Skeletal muscle cell (primary cell): ENCODE results near the gene UROS.

Experiments
- DNase-seq: peaks from one replicate; pipeline ENCODE4 v3.0.0-alpha.2; 2010; ENCODE audit warnings: low read depth
- H3K4me3 ChIP-seq: 2 replicates; pipeline ENCODE4 v1.5.1; 2011; ENCODE audit warnings: low read depth, mild to moderate bottlenecking, control low read depth, low read length, moderate library complexity

The UROS gene

DNA sequence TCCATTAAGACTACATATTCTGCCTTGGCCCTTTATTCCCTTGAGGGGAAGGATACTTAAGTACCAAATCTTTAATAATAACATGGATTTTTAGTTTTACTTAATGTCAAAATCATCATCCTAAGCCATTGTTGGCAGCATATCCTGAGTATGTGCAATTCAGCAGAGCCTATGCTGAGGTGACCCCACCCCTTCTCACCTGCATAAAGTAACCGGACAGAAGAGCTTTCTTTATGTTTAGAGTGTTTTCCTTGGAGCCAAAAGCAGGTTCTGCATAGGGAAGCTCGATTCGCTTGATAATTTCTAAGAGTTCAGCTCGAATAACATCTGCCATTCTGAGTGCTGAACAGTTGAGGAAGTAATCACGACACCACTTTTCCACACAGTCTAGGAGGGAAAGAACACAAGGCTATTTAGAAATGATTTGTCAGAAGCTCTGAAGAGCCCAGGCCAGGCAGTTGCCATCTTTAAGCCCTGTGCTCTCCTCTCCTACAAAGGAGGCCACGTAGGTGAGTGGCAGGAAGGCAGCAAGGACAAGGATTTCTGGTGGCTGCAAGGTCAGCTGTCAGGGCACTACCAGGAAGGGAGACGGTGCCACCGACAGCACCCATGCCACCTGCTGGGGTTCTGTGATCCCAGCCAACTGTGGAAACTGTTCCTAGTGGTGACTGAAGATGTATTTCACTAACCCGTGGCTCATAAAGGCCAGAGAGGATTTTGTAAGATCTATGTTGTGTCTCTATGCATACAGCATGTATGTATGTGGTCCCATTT lies 15.9 kb upstream of the UROS start:
- no peak for DNase-seq
- no peak overlapping the region for H3K4me3 ChIP-seq

GRCh38 chr10:125836746-125837145 lies 13.7 kb upstream of the UROS start:
- no peak for DNase-seq

DNA sequence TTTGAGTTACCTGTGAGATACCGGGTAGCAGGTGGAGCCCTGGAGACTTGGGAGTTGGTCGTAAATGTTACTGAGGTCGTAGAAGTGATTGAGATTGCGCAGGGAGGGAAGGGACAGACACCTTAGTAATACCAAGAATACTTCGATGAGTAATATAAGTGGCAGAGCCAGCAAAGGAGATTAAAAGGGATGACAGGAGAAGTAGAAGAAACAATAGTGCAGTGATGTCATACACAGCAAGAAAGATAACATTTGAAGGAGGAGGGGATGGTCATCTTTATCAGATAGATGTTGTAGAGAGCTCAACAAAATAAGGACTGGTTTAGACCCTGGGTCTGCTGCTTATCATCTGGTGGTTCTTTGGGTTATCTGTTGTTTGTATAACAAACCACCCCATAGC lies 5.3 kb upstream of the UROS start:
- no peak for DNase-seq
- no peak overlapping the region for H3K4me3 ChIP-seq

More at GRCh38 chr10:125836746-125837145, 13.7 kb upstream of the UROS start:
- no peak overlapping the region for H3K4me3 ChIP-seq

DNA sequence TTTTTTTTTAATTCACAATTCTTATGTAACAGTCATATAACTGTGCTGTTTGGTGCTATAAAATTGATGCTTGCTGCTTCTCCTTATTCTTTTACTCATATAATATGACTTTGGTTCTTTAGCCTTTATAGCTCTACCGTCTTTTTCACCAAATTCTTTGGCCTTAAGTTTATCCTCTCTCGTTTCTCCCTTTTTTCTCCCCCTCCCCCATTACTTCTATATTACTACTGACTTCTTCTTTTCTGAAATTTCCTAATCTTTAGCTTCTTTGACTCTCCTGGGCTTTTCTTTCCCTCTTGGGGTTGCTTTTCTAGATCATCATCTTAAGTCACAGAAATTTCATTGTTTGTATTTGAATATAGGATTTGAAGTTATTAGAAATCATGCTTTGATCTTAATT lies 4.1 kb upstream of the UROS start:
- no peak for DNase-seq
- H3K4me3 ChIP-seq, result no peak overlapping the region

- H3K4me3 ChIP-seq, result peak overlapping the region; percentile 81
- no peak for DNase-seq
These were observed 1.7 kb upstream of the UROS start for GRCh38 chr10:125824736-125825135.

GRCh38 chr10:125823663-125824251 lies 699 bp upstream of the UROS start:
- H3K4me3 ChIP-seq, result peak overlapping the region; percentile 81
- no peak for DNase-seq

GRCh38 chr10:125820701-125821100 lies 2.4 kb downstream of the UROS start:
- DNase-seq, result no peak
- no peak overlapping the region for H3K4me3 ChIP-seq

DNA sequence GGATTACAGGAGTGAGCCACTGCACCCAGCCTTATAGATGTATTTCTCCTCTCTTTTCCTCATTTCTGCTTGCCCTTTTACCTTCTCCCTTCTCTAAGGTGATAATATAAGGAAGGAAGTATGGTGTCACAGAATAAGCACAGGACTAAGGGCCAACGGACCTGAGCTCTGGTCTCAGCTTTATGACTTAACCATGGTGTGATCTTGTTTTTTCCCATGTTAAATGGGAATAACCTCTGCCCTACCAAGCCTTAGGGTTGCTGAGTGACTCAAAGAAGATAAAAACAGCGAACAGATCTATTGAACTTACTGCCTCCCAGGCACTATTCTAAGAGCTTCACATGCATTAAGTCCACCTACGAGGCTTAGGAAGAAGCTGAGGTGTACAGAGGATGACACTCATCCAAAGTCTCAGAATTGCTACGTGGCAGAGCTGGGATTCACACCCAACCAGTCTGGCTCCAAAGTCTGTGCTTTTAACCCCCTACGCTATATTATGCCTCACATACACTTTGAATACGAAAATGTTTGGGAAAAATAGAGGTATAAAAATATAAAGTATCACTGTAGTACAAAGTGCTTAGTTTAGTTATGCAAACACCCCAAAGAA lies 5.6 kb downstream of the UROS start:
- no peak for DNase-seq
- no peak overlapping the region for H3K4me3 ChIP-seq

- H3K4me3 ChIP-seq, result no peak overlapping the region
- DNase-seq, result no peak
These were observed 6.5 kb downstream of the UROS start for GRCh38 chr10:125816548-125816947.

- no peak for DNase-seq
- no peak overlapping the region for H3K4me3 ChIP-seq
These were observed 7.3 kb downstream of the UROS start for GRCh38 chr10:125815764-125816163.

- no peak for DNase-seq
- no peak overlapping the region for H3K4me3 ChIP-seq
These were observed 10.8 kb downstream of the UROS start for GRCh38 chr10:125812128-125812750.

DNA sequence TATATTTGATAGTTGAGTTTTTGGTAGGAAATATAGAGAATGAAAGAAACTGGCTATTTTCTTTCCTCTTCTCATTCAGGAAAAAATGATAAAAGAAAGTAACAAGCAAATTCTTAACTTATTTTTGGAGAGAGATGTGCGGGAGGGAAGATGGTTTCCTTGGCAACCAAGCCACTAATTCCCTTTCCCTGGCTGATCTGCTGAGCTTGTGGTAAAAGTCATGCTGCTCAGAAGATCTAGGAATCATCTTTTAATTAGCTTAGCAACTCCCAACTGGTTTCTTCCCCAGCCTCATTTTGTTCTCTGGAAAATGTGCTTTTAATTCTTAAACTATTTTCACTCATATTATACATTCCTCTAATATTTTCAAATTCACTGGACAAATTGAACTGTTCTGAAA lies 11.8 kb downstream of the UROS start:
- no peak for DNase-seq
- H3K4me3 ChIP-seq, result no peak overlapping the region

GRCh38 chr10:125808047-125808446 lies 15.0 kb downstream of the UROS start:
- H3K4me3 ChIP-seq, result no peak overlapping the region
- no peak for DNase-seq

- DNase-seq, result no peak
- H3K4me3 ChIP-seq, result no peak overlapping the region
These were observed 20.3 kb downstream of the UROS start for GRCh38 chr10:125802739-125803138.

DNA sequence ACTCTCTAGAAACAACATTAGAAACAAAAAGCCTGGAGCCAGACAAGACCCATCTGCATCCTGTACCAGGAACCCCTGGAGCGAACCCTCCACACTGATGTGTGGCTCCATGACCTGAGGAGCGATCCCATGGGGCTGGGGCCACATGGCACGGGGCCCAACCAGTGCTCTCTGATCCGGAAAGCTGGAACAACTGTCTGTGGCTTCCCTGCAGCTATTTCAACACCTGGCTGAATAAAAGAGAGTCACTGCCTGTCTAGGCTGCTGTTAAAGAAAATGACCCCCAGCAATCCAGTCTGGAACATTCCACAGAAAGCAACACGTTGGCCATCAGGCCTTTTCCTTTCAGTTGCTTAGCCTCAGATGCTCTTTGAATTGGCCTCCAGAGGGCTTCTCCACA lies 20.9 kb downstream of the UROS start:
- no peak for DNase-seq
- no peak overlapping the region for H3K4me3 ChIP-seq

DNA sequence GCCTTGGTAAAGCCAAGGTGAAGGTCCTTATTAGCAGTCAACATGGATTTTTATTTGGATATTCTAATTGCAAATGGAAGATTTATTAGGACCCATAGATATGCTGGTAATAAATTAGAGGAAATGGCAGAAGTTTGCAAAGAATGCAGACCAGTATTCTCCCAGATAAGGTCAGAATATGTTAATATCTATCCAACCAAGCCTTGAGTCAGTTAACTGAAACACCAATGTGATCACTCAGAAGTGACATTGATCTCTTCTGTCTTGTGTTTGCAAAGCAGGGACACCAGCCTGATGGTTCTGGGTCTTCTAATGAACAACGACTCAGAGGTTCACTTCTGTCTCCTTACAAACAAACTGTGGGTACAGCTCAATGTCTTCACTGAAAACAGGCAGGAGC lies 21.5 kb downstream of the UROS start:
- DNase-seq, result no peak
- no peak overlapping the region for H3K4me3 ChIP-seq

GRCh38 chr10:125799451-125800182 lies 23.4 kb downstream of the UROS start:
- DNase-seq, result no peak
- H3K4me3 ChIP-seq, result no peak overlapping the region

DNA sequence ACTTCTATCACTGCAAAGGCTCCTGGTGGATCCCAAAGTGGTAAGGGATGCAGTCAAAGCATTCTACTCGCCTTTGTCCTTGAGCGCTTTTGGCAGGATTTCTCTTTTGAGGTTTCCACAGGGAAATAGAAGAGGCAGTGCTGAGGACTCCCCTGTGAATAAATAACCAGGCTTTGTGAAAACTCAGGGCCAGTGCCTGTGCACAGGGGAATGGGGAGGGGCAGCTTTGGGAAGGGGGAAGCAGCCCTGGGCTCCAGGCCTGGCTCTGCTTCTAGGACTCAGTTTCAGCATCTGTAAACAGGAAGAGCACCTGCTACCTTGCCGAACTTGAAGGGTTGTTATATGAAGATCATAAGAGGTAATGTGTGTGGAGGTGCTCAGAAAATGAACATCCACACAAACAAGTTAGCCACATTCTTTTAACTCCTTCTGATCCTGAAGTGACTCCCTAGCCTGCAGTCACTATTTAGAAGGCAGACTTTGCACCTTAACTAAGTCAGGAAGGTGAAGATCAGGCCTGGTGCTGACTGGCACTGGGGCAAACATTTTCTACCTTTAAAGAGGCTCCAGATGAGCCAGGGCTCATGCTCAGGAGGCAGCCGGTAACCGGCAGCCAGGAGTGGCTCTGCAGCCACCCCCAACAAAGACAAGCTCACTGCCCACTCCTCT lies 24.9 kb downstream of the UROS start:
- no peak overlapping the region for H3K4me3 ChIP-seq
- DNase-seq, result no peak

- DNase-seq, result no peak
- H3K4me3 ChIP-seq, result no peak overlapping the region
These were observed 25.6 kb downstream of the UROS start for GRCh38 chr10:125797424-125797823.
